Osteocyte (in vitro differentiated cells): ENCODE measurements around the gene ALPI. TPM values are rescaled to one million over a fixed set of nuclear protein-coding genes. Genes with fewer than 3 reads are reported as not detected.

Experiments
- DNase-seq: peaks from one replicate; pipeline ENCODE4 v3.0.0; 2021; ENCODE audit warnings: mixed read lengths; ENCODE audit not compliant: unreplicated experiment; ENCODE audit errors: extremely low spot score
- H3K27ac Mint-ChIP-seq: one replicate; pipeline ENCODE4 v1.8.0; 2021; ENCODE audit warnings: mild to moderate bottlenecking, mixed read lengths; ENCODE audit not compliant: unreplicated experiment
- H3K27me3 Mint-ChIP-seq: one replicate; pipeline ENCODE4 v1.8.0; 2021; ENCODE audit warnings: mixed read lengths; ENCODE audit not compliant: unreplicated experiment
- H3K36me3 Mint-ChIP-seq: one replicate; pipeline ENCODE4 v1.8.0; 2021; ENCODE audit warnings: mixed read lengths; ENCODE audit not compliant: unreplicated experiment
- H3K4me1 Mint-ChIP-seq: one replicate; pipeline ENCODE4 v1.8.0; 2021; ENCODE audit warnings: mixed read lengths; ENCODE audit not compliant: unreplicated experiment
- H3K4me3 Mint-ChIP-seq: one replicate; pipeline ENCODE4 v1.8.0; 2021; ENCODE audit warnings: mild to moderate bottlenecking, moderate library complexity, mixed read lengths; ENCODE audit not compliant: unreplicated experiment
- H3K9me3 Mint-ChIP-seq: one replicate; pipeline ENCODE4 v1.8.0; 2021; ENCODE audit warnings: mixed read lengths; ENCODE audit not compliant: unreplicated experiment
- CTCF ChIP-seq: fragments of 200-600 bp; sonication (generic); IDR thresholded peaks from 2 replicates; pipeline ENCODE4 v1.5.0; 2021; ENCODE audit warnings: antibody characterized with exemption, mild to moderate bottlenecking, moderate library complexity
- total RNA-seq: library from RNA; stranded (reverse); gene quantifications from 2 replicates; pipeline ENCODE4 v1.2.1, GENCODE V29; 2021

ALPI gene
- total RNA-seq, 1 donor from 2014 or later = not detected

GRCh38 chr2:232435375-232435648 is 20.6 kb upstream of the ALPI start:
- Mint-ChIP-seq H3K27ac (no peak overlapping the region), H3K9me3 (no peaks in the 10 kb centered on the region), H3K4me3 (no peak overlapping the region), H3K27me3 (no peaks in the 10 kb centered on the region), H3K4me1 (peaks cover 4% of the 10 kb centered on the region), H3K36me3 (no peaks in the 10 kb centered on the region)
- TF ChIP-seq CTCF = no peak
- DNase-seq = no peak

GRCh38 chr2:232435805-232436204 is 20.1 kb upstream of the ALPI start:
- Mint-ChIP-seq H3K27ac (no peak overlapping the region), H3K36me3 (no peaks in the 10 kb centered on the region), H3K4me1 (peaks cover 6% of the 10 kb centered on the region), H3K4me3 (no peak overlapping the region), H3K9me3 (no peaks in the 10 kb centered on the region), H3K27me3 (peaks cover 3% of the 10 kb centered on the region)
- no peak for DNase-seq
- no peak for TF ChIP-seq CTCF

- peaks cover 4% of the 10 kb centered on the region for H3K27me3 Mint-ChIP-seq
- no peak overlapping the region for H3K27ac Mint-ChIP-seq
- DNase-seq = no peak
- H3K4me3 Mint-ChIP-seq = no peak overlapping the region
- no peaks in the 10 kb centered on the region for H3K36me3 Mint-ChIP-seq
- TF ChIP-seq CTCF = no peak
- no peaks in the 10 kb centered on the region for H3K9me3 Mint-ChIP-seq
- H3K4me1 Mint-ChIP-seq = peaks cover 6% of the 10 kb centered on the region
Measured at GRCh38 chr2:232436381-232437194, 19.4 kb upstream of the ALPI start.

- Mint-ChIP-seq H3K27me3 (peaks cover 4% of the 10 kb centered on the region), H3K4me3 (no peak overlapping the region), H3K9me3 (no peaks in the 10 kb centered on the region), H3K36me3 (no peaks in the 10 kb centered on the region), H3K27ac (no peak overlapping the region), H3K4me1 (peaks cover 6% of the 10 kb centered on the region)
- no peak for TF ChIP-seq CTCF
- DNase-seq = no peak
Measured at GRCh38 chr2:232437195-232437571, 18.8 kb upstream of the ALPI start.

GRCh38 chr2:232438091-232438490 is 17.9 kb upstream of the ALPI start:
- H3K36me3 Mint-ChIP-seq = no peaks in the 10 kb centered on the region
- no peak for DNase-seq
- H3K4me3 Mint-ChIP-seq = no peak overlapping the region
- H3K27me3 Mint-ChIP-seq = peaks cover 4% of the 10 kb centered on the region
- H3K27ac Mint-ChIP-seq = no peak overlapping the region
- TF ChIP-seq CTCF = no peak
- H3K9me3 Mint-ChIP-seq = no peaks in the 10 kb centered on the region
- H3K4me1 Mint-ChIP-seq = peaks cover 6% of the 10 kb centered on the region
